ENCODE measurements around the gene OTUB1. TPM values are rescaled to one million over a fixed set of nuclear protein-coding genes. Genes with fewer than 3 reads are reported as not detected.

OTUB1 gene
- total and polyA plus RNA-seq, 2 donors from 2014 or later, result 69.0 to 118 TPM

DNA sequence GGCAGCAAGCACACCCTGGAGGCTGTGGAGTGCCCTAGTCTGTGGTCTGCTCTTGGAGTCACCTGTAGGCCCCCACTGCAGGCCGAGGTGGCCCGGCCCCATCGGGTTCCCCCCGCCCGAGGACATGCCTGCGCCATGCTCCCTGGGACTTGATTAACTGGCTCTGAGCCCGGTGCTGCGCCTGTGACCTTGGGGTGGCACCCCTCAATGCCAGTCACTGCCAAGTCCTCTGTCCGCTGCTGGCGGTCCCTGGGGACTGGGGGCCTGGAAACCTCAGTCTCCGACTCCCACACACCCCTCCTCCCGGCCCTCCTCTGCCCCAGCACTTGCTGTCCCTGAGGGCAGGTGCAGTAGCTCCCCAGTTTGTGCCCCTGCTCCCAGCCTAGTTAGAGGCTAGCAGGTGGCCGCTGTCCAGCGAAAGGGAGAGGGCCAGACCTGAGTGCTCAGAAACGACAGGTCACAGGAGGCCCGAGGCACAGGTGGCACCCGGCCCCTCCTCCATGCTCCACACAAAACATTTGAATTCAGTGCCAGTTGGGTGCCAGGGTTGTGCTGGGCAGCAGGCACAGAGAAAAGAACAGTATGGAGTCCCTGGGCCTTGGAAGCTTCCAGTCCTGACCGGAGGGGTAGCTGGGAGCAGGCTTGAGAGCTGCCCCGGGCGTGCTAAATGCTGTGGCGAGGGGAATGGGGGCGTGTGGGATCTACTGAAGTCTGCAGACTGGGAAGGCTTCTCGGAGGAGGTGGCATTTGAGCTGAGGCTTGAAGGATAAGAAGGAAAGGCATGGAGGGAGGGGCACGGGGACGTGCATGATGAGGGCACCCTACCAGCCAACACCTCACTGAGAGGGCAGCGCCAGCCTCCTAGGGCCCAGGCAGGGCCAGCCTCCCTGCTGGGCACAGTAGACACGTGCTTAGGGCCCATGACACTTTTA is 33.1 kb downstream of the OTUB1 start:
- DNase-seq (no peak), FAIRE-seq (no peak)
- TF ChIP-seq, protein P1, sequence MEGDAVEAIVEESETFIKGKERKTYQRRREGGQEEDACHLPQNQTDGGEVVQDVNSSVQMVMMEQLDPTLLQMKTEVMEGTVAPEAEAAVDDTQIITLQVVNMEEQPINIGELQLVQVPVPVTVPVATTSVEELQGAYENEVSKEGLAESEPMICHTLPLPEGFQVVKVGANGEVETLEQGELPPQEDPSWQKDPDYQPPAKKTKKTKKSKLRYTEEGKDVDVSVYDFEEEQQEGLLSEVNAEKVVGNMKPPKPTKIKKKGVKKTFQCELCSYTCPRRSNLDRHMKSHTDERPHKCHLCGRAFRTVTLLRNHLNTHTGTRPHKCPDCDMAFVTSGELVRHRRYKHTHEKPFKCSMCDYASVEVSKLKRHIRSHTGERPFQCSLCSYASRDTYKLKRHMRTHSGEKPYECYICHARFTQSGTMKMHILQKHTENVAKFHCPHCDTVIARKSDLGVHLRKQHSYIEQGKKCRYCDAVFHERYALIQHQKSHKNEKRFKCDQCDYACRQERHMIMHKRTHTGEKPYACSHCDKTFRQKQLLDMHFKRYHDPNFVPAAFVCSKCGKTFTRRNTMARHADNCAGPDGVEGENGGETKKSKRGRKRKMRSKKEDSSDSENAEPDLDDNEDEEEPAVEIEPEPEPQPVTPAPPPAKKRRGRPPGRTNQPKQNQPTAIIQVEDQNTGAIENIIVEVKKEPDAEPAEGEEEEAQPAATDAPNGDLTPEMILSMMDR (IDR thresholded peaks at IDR 0.05; ENCODE audit: borderline replicate concordance, extremely low read depth, insufficient read depth), result no peak
- Histone ChIP-seq H3K4me1 (ENCODE audit: control insufficient read depth in 2 of 3, insufficient read depth in 2 of 3, low read depth in 1 of 3, low read length in 3 of 3) (peaks cover 0 to 18% (median 4%) of the 10 kb centered on the region in 3 donors), H3K9me3 (ENCODE audit: control insufficient read depth in 2 of 3, insufficient read depth in 1 of 3, low read length in 3 of 3) (no peaks in the 10 kb centered on the region), H3K27ac (ENCODE audit: low read depth in 2 of 2, low read length in 2 of 2) (peak overlapping the region; percentile 34 to 60), H3K4me3 (ENCODE audit: low read length in 3 of 3) (no peak overlapping the region), H3K36me3 (ENCODE audit: control insufficient read depth in 2 of 3, insufficient read depth in 3 of 3, low read length in 3 of 3) (no peaks in the 10 kb centered on the region), H3K9ac (ENCODE audit: low read length in 3 of 3) (no peak overlapping the region), H3K27me3 (ENCODE audit: control insufficient read depth, insufficient read depth, low read length) (no peaks in the 10 kb centered on the region)
- intact Hi-C loops (cut with DNase I), result no loop called here

DNA sequence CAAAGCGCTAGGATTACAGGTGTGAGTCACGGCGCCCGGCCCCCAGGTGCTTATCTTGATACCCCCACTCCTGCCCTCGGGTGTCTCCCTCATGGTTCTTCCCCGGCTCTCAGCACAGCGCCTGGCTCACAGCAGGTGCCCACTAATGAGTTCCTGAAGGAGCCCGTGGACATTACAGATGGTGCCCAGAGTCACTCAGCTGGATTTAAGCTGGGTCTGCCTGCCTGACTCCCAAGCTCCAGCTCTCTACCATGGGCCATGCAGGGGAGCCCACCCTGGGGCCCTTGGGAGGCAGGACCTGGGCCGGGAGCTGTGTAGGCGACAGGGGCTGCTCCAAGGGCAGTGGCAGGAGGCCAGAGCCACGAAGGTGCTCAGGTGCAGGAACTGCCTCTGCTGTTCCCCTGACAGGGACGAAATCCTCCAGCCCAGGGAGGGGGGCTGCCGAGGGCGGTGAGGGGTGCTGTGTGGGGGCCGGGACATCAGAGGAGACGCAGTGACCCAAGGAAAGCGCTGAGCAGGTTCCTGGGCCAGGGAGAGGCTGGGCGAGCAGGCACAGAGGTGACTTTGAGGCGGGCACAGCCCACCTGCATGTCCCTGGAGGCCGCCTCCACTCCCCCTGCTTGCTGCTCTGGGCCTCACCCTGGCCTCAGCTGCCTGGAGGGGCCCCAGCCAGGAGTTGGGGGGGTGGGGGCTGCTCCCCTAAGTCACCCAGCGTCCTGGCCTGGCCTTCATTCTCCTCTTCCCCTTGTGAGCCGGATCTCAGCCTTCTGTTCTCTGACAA is 34.9 kb downstream of the OTUB1 start:
- H3K4me1 ChIP-seq (ENCODE audit: control insufficient read depth in 2 of 3, insufficient read depth in 2 of 3, low read depth in 1 of 3, low read length in 3 of 3), result peaks cover 0 to 18% (median 4%) of the 10 kb centered on the region in 3 donors
- H3K9ac ChIP-seq (ENCODE audit: low read length in 3 of 3), result no peak overlapping the region
- TF ChIP-seq, protein P1 (IDR thresholded peaks at IDR 0.05; ENCODE audit: borderline replicate concordance, extremely low read depth, insufficient read depth), result no peak
- no peaks in the 10 kb centered on the region for H3K27me3 ChIP-seq (ENCODE audit: control insufficient read depth, insufficient read depth, low read length)
- FAIRE-seq, result no peak
- peak overlapping the region; percentile 32 for H3K27ac ChIP-seq (ENCODE audit: low read depth in 2 of 2, low read length in 2 of 2)
- H3K4me3 ChIP-seq (ENCODE audit: low read length in 3 of 3), result no peak overlapping the region
- intact Hi-C loops (cut with DNase I), result no loop called here
- no peaks in the 10 kb centered on the region for H3K9me3 ChIP-seq (ENCODE audit: control insufficient read depth in 2 of 3, insufficient read depth in 1 of 3, low read length in 3 of 3)
- H3K36me3 ChIP-seq (ENCODE audit: control insufficient read depth in 2 of 3, insufficient read depth in 3 of 3, low read length in 3 of 3), result no peaks in the 10 kb centered on the region
- DNase-seq, result peak in 4 of 5 donors; percentile 66 to 77 (median 68)

DNA sequence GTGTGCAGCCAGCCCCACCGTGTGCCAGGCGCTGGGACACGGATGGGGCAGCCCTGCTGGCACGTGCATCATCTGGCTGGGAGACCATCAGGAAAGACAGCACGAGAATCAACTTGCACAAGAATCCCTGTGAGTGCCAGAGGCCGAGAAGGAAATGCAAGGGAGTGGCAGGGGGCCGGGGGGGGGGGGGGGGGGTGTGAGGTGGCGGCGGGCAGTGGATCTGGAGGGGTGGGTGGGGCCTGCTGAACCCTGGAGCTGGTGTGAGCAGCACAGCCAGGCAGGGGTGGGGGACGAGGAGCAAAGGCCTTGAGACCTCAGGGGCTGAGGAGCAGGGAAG is 35.5 kb downstream of the OTUB1 start:
- no peak overlapping the region for H3K9ac ChIP-seq (ENCODE audit: low read length in 3 of 3)
- no peaks in the 10 kb centered on the region for H3K36me3 ChIP-seq (ENCODE audit: control insufficient read depth in 2 of 3, insufficient read depth in 3 of 3, low read length in 3 of 3)
- TF ChIP-seq, protein P1 (IDR thresholded peaks at IDR 0.05; ENCODE audit: borderline replicate concordance, extremely low read depth, insufficient read depth), result no peak
- H3K27me3 ChIP-seq (ENCODE audit: control insufficient read depth, insufficient read depth, low read length), result no peaks in the 10 kb centered on the region
- no peak for FAIRE-seq
- H3K4me3 ChIP-seq (ENCODE audit: low read length in 3 of 3), result no peak overlapping the region
- DNase-seq, result peak in 3 of 5 donors; percentile 30 to 60 (median 43)
- intact Hi-C loops (cut with DNase I), result no loop called here
- peaks cover 0 to 18% (median 4%) of the 10 kb centered on the region in 3 donors for H3K4me1 ChIP-seq (ENCODE audit: control insufficient read depth in 2 of 3, insufficient read depth in 2 of 3, low read depth in 1 of 3, low read length in 3 of 3)
- no peaks in the 10 kb centered on the region for H3K9me3 ChIP-seq (ENCODE audit: control insufficient read depth in 2 of 3, insufficient read depth in 1 of 3, low read length in 3 of 3)
- H3K27ac ChIP-seq (ENCODE audit: low read depth in 2 of 2, low read length in 2 of 2), result peak overlapping the region; percentile 32
